IMR-90 (cell line): ENCODE results near the gene NKAIN4.

ENCODE experiments used
- BHLHE40 ChIP-seq: fragments of 150-350 bp; IDR thresholded peaks from 2 replicates; pipeline ENCODE4 v1.6.1; 2016; ENCODE audit warnings: mild to moderate bottlenecking, low read depth, low read length
- CHD1 ChIP-seq: IDR thresholded peaks from 2 replicates; pipeline ENCODE4 v1.6.1; 2012; ENCODE audit warnings: low read depth, low read length, improper control_type of control experiment
- FOS ChIP-seq: fragments of 150-350 bp; IDR thresholded peaks from 2 replicates; pipeline ENCODE4 v1.6.1; 2016; ENCODE audit warnings: low read depth, low read length
- POLR2A ChIP-seq: IDR thresholded peaks from 2 replicates; pipeline ENCODE4 v1.6.1; 2012; ENCODE audit warnings: mild to moderate bottlenecking, low read depth, low read length
- RAD21 ChIP-seq: IDR thresholded peaks from 2 replicates; pipeline ENCODE4 v1.6.1; 2012; ENCODE audit warnings: low read length, improper control_type of control experiment
- SMC3 ChIP-seq: fragments of 150-350 bp; IDR thresholded peaks from 2 replicates; pipeline ENCODE4 v1.6.1; 2016; ENCODE audit warnings: low read depth, mild to moderate bottlenecking, antibody characterized with exemption, low read length, moderate library complexity
- TF ChIP-seq, protein P1 (sequence below): conservative IDR thresholded peaks from 2 replicates; pipeline ENCODE4 v1.5.1; 2012; ENCODE audit warnings: mild to moderate bottlenecking, low read depth, low read length, improper control_type of control experiment
- TF ChIP-seq, protein P2 (sequence below): fragments of 150-350 bp; IDR thresholded peaks from 2 replicates; pipeline ENCODE4 v1.6.1; 2016; ENCODE audit warnings: low read depth, mild to moderate bottlenecking, low read length, moderate library complexity, borderline replicate concordance

DNA sequence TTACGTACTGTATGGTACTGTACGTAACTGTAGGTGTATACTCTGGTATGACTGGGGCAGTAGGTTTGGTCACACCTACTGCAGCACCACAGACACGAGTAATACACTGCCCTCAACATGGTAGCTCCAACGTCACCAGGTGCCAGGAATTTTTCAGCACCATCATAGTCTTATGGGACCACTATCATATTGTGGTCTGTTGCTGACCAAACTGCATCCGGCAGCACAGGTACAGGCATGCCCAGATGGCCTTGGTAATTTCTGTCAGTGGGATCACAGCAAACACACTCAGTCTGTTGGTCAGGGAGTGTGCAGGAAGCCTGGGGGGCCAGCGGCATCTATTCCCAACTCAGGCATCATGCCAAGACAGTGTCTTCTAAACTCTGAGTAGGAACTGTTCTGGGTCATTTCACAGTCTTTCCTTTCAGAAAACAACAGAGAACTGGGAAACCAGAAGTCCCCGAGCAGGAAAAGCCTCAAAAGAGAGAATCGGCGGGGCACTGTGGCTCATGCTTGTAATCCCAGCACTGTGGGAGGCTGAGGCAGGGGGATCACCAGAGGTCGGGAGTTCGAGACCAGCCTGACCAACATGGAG lies 44.2 kb downstream of the NKAIN4 start:
- TF ChIP-seq, protein P1, sequence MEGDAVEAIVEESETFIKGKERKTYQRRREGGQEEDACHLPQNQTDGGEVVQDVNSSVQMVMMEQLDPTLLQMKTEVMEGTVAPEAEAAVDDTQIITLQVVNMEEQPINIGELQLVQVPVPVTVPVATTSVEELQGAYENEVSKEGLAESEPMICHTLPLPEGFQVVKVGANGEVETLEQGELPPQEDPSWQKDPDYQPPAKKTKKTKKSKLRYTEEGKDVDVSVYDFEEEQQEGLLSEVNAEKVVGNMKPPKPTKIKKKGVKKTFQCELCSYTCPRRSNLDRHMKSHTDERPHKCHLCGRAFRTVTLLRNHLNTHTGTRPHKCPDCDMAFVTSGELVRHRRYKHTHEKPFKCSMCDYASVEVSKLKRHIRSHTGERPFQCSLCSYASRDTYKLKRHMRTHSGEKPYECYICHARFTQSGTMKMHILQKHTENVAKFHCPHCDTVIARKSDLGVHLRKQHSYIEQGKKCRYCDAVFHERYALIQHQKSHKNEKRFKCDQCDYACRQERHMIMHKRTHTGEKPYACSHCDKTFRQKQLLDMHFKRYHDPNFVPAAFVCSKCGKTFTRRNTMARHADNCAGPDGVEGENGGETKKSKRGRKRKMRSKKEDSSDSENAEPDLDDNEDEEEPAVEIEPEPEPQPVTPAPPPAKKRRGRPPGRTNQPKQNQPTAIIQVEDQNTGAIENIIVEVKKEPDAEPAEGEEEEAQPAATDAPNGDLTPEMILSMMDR: no peak
- TF ChIP-seq POLR2A: no peak
- TF ChIP-seq RAD21: no peak
- TF ChIP-seq BHLHE40: no peak
- TF ChIP-seq, protein P2, sequence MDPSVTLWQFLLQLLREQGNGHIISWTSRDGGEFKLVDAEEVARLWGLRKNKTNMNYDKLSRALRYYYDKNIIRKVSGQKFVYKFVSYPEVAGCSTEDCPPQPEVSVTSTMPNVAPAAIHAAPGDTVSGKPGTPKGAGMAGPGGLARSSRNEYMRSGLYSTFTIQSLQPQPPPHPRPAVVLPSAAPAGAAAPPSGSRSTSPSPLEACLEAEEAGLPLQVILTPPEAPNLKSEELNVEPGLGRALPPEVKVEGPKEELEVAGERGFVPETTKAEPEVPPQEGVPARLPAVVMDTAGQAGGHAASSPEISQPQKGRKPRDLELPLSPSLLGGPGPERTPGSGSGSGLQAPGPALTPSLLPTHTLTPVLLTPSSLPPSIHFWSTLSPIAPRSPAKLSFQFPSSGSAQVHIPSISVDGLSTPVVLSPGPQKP: no peak
- TF ChIP-seq FOS: no peak
- no peak for TF ChIP-seq CHD1
- TF ChIP-seq SMC3: no peak
